GM18511 (cell line): ENCODE measurements around the gene IP6K2.

Source experiments
- ATAC-seq: cut with Tn5 transposase; IDR thresholded peaks from one replicate; pipeline ENCODE4 v1.9.1; 2021; ENCODE audit warnings: mild to moderate bottlenecking, moderate library complexity; ENCODE audit not compliant: unreplicated experiment

Gene IP6K2

DNA sequence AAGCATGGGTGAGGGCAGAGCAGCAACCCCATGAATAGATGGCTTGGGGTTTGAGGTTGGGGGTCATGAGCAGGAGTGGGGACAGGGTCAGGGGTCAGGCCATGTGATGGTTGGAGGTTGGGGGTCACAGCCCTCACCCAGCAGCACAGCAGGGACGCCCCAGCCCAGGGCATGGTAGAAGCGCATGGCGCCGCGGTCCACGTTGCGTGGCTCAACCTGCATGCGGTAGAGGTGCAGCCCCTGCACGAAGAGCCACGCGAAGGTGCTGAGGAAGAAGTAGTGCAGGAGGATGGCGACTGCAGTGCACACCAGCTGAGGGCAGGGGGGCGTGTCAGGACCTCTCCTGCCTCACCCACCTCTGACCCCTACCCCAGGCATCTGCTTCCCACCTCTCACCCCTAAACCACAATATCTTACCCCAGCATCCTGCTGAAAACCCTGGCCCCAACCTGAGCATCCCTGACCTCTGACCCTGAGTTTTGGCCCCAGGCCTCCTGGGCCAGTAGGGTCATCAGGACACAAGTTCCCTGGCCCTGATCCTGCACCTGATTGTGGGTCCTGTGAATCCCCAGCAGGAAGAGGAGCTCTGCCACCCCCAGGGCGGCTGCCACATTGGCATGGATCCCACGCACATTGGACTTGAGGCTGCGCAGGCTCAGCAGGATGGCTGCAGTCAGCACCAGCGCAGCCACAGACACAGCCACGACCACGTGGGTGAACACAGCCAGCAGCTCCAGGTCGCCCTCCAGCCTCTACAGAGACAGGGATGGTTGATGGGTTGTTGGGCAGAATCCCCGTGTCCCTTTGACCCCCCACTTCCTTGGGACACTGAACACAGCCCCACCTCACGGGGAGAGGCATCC lies 71.9 kb downstream of the IP6K2 start:
- no peak for ATAC-seq

DNA sequence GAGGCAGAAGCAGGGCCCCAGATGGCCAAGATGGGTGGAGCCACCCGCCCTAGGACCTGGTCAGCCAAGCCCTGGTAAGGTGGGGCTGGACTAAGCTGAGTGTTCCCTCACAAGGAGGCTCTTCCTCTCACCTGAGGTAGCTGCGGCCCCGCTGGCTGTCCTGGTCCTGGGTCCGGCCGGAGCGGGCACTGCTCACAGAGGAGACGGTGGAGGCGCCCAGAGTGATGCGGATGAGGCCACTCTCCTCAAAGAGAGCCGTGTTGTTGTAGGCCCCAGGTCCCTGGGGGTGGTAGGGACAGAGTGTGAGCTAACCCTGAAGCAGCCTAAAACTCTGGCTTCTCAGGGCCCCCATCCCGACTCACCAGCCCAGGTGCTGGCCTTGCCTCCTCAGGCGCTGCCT lies 74.4 kb downstream of the IP6K2 start:
- no peak for ATAC-seq

DNA sequence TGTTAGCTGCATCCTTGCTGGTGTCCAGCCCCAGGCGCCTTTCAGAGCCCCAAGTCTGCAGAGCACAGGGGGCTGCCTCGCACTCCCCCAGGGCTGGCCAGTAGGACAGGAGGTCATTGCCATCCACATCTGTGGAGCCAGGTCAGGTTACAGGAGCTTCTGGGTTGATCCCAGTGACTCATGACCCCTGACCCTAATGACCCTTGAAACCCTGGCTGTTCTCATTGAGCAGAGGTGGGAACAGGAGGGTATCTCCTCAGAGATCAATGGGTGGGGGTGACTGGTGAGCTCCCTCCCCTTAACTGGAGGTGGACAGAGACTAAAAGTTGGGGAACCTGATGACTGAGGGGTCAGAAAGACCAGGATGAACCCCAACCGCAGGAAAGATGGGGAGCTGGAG lies 75.6 kb downstream of the IP6K2 start:
- ATAC-seq = no peak

DNA sequence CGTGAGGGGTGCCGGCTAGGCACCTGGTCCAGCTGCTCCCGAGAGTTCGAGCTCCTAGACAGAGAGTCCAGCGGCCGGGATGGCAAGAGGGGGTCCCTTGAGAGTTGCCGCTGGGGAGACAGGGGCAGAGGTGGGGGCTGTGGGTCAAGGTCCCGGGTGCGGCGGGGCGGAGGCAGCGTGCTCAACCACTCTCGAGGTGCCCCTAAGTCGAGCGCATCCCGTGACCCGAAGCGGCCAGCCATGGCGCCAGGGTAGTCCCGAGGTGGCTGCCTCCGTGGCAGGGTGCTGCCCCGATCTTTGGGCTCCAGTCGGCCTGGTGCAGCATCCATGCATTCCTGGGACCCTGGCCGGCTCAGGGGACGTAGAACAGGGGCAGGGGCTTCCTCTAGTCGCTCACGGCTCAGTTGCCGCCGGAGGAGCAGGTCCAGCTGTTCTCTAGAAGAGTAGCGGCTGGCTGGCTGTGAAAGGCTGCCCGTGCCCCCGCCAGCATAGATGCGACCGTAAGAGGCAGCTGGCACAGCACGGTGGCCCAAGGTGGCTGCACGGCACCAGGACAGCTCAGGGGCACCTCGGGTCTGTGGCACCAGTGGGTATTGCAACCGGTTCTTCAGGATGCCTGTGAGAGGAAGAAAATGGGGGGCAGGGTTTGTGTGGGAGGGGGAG lies 76.9 kb downstream of the IP6K2 start:
- ATAC-seq = no peak
